ENCODE results near the gene TCF7L1.

TCF7L1 gene

DNA sequence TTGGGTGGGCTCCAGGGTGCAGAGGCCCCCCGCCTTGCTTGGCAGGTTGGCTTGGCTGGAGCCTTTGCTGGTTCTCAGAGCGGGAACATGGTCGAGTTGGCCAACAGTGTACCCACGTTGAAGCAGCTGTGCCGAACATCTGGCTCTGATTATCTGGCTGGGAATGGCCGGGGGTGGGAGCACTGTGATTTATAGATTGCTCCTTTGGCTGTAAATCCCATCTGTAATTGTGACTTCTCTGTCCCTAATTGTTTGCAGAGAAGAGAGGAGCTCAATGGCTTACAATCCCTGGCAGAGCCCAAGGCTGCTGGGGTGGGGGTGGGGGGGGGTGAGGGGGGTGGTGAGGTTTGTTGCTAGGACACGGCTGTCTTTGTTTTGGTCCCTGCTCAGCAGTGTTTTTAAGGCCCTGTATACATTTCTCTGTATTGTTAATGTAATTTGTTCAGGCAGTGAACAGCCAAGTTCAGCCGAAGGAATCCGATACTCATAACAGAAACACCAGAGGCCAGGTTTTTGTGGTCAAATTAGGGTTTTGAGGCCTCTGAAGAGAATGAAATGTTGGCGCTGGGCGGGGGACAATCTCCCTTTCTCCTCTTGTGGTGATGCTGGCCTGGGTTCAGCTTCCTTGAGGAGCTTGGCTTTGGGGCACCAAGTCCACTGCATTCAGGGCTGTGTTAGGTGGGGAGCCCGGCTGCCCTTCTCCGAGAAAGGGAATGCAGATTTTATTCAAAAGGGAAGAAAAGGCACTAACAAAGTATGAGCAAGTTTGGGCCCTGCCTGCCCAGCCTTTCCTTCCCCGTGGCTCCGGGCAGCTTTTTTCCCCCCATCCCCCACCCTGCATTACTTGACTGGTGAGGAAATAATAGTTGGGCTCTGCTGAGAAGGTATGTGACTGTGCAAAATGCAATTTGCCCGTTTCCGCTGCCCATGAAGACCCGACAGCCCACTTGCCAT is 82.5 kb downstream of the TCF7L1 start:
- in situ Hi-C loops (cut with MboI; ENCODE audit: low sequenced_read_pairs) = no loop called here

DNA sequence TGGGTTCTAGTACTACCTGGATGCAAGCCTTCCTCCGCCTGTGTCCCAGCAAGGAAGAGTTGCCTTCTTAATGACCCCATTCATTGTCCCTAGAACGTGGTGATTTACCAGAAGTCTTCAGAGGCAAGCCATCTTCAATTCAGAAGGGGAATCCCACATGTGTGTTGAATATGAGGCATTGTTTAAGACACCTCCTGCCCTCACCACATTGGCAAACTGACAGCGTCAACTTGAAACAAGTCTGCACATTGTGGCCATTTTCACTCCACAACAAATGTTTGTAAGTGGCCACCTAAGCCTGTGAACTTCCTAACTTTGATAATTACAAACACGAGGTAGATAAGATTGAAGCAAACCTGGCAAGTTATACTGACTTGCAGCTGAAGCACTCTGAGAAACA is 83.7 kb downstream of the TCF7L1 start:
- in situ Hi-C loops (cut with MboI; ENCODE audit: low sequenced_read_pairs) = no loop called here

DNA sequence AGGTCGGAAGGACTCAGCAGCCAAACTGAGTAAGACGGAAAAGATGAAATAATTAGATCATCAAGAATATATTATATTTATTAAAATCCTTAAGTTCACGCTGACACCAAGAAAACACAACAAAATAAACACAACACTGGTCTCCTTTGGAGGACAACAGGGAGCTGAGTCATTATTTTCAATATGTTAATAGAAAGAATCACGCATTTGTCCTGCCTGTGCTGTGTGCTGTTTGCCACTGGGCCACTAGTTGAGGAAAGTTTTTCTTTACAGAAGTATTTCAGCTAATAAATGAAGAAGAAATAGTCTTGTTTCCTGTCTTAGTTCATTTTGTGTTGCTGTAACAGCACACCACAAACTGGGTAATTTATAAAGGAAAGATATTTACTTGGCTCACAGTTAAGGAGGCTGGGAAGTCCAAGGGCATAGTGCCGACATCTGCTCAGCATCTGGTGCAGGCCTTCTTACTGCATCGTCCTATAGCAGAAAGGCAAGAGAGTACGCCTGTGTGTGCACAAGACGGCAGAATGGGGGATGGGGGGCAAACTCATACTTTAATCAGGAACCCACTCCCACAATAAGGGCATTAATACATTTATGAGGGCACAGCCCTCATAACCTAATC is 88.0 kb downstream of the TCF7L1 start:
- in situ Hi-C loops (cut with MboI; ENCODE audit: low sequenced_read_pairs) = no loop called here

DNA sequence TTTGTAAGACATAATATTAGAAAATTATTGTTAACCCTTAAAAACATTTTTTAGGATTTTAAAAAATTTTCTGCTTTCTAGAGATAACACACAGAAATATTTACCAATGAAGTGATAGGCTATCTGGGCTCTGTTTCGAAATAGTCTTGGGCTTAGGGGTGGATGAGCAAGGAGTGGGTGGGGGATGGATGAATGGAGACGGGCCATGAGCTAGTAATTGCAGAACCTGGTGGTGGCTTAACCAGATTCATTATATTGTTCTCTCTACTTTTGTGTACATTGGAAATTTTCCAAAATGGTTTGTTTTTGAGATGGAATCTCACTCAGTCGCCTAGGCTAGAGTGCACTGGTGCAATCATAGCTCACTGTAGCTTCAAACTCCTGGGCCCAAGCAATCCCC is 89.6 kb downstream of the TCF7L1 start:
- in situ Hi-C loops (cut with MboI; ENCODE audit: low sequenced_read_pairs) = no loop called here

DNA sequence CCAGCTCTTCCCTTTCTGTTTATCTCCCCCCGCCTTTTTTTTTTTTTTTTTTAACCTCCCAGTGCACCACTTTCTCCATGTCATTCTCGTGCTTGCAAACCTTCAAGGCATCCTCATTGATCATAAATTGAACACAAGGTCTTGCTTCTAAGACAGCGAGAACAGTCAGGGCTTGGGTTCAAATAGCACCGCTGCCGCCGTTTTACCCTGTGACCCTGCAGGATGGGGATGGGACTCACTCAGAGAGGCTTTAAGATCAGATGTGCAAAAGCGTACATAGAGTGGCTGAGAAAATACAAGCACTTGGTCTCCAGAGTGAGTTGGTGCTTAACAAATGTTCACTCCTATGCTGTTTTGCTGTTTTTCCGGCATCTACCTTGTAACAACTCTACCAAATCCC is 93.6 kb downstream of the TCF7L1 start:
- in situ Hi-C loops (cut with MboI; ENCODE audit: low sequenced_read_pairs) = no loop called here

DNA sequence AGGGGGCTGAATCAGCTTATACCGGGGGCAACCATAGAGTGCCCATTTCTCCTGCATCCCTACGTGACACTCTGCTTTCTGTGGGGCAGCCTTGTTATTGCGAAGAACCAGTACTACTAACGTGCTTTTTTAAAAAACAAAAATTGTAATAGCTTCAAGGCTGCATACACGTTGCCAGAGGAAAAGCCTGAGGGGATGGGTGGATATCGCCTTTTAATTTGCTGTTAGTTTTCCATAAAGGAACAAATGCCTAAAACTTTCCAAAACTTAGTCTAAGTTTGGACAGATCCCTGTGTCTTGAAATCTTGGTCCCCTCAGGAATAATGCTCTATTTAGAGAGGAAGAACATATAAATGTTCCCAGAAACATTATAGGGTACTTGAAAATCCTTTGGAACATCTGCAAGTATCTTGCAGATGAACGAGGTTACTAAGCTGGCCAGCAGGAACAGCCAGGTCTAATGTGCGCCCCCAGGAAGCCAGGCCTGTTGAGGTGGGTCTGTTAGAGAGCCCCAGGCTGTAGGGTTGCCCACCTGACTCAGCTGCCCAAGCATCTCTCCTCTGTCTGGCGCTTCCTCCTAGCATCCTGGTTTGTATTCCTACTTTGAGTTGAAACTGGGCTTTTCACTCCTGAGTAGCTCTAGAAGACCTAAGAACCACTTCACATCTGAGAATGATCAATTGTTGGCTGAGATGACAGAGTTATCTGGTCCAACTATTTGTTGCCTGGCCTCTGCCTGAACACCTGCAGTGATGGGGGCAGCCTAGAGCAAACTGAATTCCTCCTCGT is 97.7 kb downstream of the TCF7L1 start:
- in situ Hi-C loops (cut with MboI; ENCODE audit: low sequenced_read_pairs) = no loop called here

DNA sequence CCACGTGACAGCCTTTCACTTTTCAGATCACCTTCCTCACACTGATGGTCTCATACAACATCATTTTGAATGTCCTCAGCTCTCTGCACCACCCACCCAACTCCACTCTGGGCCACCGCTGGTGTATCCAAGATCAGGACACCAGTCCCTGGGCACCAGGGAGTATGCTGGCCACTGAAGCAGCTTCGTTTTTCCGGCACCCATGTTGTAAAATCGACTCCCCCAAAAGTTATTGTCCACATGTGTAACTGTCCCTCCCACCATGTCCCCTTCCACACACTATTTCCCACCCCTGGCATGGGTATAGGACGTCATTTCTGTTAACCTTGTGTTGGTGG is 98.2 kb downstream of the TCF7L1 start:
- in situ Hi-C loops (cut with MboI; ENCODE audit: low sequenced_read_pairs) = no loop called here

DNA sequence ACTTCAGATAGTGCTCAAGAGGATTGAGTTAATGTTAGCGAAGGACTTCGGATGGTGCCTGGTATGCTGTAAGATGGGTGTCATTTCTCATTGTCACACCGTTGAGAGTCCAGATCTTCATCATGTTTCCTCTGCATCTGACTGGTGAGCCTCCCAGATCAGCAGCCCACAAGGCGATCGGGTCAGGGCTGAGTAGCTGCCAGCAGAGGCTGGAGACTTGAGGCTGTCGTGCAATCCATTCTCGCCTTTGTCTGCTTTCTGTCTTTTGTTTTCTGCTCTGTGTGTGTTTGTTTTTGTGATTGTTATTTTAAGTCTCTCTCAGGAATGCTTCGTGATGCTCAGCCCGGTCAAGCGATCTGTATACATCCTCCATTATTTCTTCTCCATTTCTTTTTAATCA is 98.8 kb downstream of the TCF7L1 start:
- in situ Hi-C loops (cut with MboI; ENCODE audit: low sequenced_read_pairs) = no loop called here

DNA sequence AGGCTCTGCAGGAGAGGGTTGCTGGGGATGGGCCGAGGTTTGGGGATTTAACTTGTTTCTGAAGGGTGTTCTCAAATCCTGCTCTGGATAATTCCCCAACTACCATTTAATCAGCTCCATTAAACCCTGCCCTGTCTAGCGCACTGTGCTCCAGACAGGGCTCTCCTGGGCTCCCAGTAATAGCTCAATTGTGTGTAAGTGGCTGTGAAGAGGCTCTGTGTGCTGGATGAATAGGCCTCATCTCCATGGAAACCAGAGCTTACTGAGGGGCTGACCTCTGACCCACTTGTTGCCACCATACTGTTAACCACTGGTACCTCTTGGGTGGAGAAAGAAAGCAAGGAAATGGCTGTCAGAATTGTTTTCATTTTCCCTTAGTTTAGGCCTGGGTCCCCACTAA is 101.7 kb downstream of the TCF7L1 start:
- in situ Hi-C loops (cut with MboI; ENCODE audit: low sequenced_read_pairs) = no loop called here

DNA sequence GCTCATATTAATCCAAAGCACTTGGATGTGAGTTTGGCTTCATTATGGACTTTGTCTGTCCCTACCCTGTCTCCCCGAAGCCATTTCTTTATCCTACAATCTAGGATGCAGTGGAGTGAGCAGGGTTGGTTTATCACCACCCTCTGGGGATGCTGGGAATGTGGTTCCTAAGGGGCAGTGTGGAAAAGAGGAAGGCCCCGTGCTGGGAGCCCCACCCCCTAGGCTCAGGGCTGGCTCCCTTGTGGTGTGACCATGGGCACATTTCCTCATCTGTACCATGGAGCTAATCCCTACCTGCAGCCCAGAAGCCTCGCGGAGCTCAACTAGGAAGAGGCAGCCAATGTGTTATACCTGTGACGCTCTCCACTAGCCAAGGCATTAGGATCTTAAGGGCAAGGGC is 102.1 kb downstream of the TCF7L1 start:
- in situ Hi-C loops (cut with MboI; ENCODE audit: low sequenced_read_pairs) = no loop called here

DNA sequence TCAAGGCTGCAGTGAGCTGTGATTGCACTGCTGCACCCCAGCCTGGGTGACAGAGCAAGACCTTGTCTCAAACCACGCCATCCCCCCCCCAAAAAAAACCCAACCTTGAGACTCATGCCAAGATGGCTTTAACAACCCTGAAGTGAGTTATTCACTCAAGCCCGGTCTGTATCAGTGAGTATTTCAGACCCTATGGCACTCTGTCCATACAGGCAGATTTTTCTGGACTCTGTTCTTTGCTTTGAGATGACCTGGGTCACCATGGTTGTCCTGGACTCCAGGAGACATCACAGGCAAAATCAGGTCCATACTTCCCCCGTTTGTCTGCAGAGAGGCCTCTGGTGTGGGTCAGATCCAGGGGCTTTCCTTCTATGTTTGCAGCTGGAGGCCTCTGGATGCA is 102.9 kb downstream of the TCF7L1 start:
- in situ Hi-C loops (cut with MboI; ENCODE audit: low sequenced_read_pairs) = no loop called here

DNA sequence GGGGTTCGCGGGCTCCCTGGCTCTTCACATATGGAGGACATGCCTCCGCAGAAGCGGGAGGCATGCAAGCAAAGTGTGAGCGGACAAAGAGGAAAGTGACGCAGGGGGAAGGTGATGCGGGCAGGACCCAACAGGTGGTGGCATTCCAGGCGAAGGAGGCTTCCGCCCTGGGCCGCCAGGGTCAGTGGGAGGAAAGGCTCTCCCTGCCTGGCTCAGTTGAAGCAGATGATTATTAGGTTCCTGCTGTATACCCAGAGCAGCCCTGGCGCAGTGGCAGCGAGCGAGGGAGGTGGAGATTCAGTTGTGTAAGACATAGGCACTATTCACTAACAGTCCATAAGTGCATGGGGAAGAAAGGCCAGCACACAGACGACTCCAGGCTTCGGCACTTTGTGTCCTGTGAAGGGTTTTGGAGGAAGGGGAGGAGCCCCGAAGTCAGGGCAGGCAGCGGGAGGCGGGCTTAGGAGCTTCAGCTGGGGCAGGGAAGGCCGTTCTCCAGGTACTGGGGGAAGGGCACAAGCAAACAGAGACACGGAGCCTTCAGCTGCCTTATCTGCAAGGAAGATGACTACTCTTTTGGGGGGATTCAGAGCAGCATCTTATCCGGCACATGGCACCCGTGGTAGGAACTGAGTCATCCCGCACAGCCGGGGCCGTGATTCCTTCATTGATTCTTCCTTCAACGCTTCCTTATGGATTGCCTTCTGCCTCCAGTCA is 104.8 kb downstream of the TCF7L1 start:
- in situ Hi-C loops (cut with MboI; ENCODE audit: low sequenced_read_pairs) = no loop called here

DNA sequence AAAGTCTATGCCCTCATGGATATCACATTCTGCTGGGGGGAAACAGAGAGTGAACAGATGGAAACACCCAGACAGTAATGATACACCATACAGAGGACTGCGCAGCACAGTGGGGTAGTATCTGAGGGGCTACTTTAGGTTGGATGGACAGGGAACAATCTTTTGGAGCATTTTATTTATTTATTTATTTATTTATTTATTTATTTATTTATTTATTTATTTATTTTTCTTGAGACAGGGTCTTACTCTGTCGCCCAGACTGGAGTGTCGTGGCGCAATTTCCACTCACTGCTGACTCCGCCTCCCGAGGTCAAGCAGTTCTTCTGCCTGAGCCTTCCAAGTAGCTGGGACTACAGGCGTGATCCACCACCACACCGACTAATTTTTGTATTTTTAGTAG is 105.4 kb downstream of the TCF7L1 start:
- in situ Hi-C loops (cut with MboI; ENCODE audit: low sequenced_read_pairs) = no loop called here

DNA sequence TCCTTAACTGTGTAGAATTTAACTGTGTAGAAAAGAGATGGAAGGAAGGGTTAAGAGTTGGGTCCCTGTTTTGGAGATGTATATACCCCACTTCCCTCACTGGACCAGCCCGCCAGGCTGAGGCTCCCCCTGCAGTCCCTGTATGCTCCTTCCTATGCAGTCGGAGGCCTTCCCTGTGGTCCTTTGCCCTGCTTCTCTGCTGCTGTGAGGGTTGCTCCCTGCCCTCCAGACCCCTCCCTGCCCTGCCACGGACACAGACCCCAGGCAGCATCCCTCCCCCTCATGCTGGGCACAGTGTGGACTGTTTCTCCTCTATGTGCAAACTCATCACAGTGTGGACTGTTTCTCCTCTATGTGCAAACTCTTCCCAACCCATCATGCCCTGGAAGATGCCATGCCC is 105.9 kb downstream of the TCF7L1 start:
- in situ Hi-C loops (cut with MboI; ENCODE audit: low sequenced_read_pairs) = no loop called here

DNA sequence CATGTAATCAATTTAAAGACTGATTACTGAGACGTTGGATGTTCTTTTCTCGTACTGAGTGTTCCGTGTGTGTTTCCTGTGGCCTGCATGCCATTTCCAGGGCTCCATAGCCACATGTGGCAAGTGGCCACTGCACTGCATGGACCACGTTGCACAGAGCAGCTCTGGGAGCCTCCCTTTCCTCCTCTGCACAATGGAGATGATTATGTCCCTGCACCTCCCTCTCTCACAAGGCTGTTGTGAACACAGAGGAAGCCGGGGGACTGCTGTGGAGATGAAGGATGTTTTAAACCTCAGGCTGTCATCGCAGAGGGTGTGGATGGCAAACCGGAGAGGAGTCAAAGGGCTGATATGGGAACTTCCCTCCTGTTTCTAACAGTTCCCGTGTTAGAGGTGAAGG is 106.9 kb downstream of the TCF7L1 start:
- in situ Hi-C loops (cut with MboI; ENCODE audit: low sequenced_read_pairs) = no loop called here

DNA sequence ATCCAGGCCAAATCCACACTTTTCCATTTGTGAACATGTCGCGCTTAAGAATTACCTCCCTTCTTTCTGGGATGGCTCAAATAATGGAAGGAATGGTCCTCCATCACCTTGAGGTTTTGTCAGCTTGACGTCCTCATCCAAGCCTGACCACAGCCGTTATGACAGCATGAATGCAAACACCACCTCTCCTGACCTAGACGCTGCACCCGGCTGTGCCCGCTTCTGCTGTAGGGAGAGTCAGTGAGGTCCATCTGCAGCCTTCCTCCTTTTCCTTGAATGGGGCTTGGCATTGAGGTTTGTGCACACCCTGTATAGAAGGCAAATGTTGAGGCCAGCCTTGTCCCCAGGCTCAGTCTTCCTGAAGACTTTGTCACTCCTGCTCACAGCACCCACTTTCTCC is 109.1 kb downstream of the TCF7L1 start:
- in situ Hi-C loops (cut with MboI; ENCODE audit: low sequenced_read_pairs) = no loop called here

DNA sequence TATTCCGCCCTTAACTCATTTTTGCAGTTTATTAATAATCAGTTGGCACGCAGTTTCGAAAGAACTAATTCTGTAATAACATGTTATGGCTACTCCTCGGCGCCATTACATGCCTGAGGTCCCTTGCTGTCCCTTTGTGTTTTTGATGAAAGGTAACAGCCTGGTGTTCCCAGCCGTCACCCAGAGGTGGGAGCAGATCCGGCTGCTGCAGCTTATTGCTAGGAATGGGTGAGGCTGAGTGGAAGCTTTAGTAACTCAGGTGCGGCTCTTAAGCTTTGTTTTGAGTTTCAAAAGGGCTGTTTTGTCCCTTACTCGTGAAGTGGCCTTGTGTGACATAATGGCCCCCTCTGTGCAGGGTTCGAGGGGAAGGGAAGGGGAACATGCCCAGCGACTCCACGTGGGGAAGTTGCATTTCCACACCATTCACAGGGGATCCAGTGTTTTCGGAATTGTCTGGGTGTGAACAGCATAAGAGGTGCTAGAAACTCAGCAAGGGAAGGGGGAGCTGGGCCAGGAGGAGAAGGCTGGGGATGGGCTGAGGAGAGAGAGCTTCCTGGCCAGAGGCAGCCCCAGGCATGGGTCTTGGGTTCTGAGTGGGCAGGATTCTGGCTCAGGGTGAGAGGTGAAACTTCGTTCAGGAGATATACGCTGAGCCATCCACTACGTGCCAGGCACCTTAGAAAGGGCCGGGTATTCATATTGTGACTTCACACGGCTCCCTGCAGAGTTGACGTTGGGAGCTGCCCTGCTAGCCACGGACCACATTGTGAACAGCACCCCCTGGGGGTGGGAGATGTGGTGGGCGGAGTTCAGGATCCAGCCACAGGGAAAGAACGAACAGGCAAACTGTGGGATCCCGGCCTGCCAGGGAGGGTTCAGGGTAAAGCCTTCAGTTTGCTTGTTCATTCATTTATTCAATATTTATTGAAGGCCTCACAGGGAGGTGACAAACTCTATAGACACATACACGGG is 110.2 kb downstream of the TCF7L1 start:
- in situ Hi-C loops (cut with MboI; ENCODE audit: low sequenced_read_pairs) = no loop called here

DNA sequence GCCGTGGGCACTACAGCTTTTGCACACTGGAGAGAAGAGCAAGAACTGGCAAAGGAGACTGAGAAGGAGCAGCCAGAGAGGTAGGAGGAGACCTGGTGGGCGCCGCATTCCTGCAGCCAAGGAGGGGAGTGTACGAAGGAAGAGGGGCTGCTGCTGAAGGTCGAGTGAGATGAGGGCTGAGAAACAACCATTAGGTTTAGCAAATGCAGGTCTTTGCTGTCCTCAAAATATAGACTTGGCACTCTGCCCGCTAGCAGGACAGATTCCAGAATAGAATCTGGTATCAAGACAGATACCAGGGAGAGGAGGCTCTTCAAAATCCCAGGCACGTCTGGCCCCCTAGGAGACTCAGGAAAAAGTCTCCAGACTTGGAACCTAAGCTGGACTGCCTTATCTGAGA is 111.6 kb downstream of the TCF7L1 start:
- in situ Hi-C loops (cut with MboI; ENCODE audit: low sequenced_read_pairs) = no loop called here

DNA sequence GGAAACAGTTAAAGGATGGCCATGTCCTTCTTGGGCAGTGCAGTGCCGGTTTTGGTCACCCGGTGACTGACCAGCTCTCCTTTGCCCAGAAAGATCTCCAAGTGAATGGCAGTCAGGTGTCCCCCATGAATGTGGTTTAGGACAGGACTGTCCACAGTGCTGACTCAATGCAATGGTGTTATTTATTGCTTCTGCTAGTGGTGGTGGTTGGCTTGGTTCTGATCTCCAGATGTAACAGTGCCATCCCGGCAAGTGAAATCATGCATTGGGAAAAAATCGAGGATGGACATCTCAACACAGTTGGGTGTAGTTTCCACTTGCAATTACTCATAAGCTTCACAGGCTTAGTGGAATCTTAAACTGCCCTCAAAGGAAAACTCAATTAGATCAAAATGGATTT is 112.7 kb downstream of the TCF7L1 start:
- in situ Hi-C loops (cut with MboI; ENCODE audit: low sequenced_read_pairs) = no loop called here

DNA sequence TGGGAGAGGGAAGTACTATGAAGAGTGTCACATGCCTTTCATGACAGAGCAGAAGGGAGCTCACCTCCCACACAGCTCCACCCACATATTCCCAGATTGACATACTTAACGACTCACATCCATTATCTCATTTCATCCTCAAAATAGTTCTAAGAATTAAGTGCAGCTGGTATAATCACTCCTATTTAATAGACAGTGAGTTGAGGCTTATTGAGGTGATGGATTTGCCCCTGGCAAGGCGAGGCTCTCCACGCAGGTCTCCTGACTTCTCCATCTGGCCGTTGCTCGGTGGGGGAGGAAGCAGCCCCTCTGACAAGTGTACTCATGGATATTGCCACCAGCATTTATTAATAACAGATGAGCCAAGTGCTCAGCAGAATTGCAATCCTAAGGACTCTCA is 113.2 kb downstream of the TCF7L1 start:
- in situ Hi-C loops (cut with MboI; ENCODE audit: low sequenced_read_pairs) = no loop called here
